HepG2 (cell line): ENCODE results near the gene ADAM10. TPM values are rescaled to one million over a fixed set of nuclear protein-coding genes. Genes with fewer than 3 reads are reported as not detected.

Experiments used
- ATAC-seq: fragments of 200-7000 bp; cut with Tn5 transposase; 3 replicates; pipeline ENCODE4 v1.9.1; 2020; ENCODE audit warnings: mild to moderate bottlenecking, moderate library complexity
- BruUV-seq: library from RNA; stranded (reverse); fragments of 400-500 nt; replicated peaks from 2 replicates; lab custom pipeline; 2021; lab: Mats Ljungman, UMichigan
- CTCF ChIA-PET: fragments of 300-600 bp; formaldehyde crosslinking; extraction: SDS; loops from one replicate; lab custom pipeline; 2021; ENCODE audit warnings: low total read pairs, inconsistent platforms, low intra/inter-chr PET ratio; lab: Yijun Ruan, JAX
- POLR2A ChIA-PET: fragments of 350-600 bp; sonication (Branson Sonifier 250); formaldehyde crosslinking; loops from one replicate; lab custom pipeline; 2020; ENCODE audit warnings: antibody characterized with exemption, inconsistent platforms; lab: Yijun Ruan, JAX
- DNase-seq: peaks from one replicate; pipeline ENCODE4 v3.0.0-alpha.2; 2015; ENCODE audit warnings: low spot score
- FAIRE-seq: peaks from 3 replicates; lab custom pipeline; 2011; peaks lifted over from hg19 to GRCh38; lab: Jason Lieb, UNC
- H2AFZ ChIP-seq: one replicate; pipeline ENCODE4 v1.6.1; 2011; ENCODE audit warnings: low read length, inconsistent platforms
- H3K27ac ChIP-seq: fragments of 300-600 bp; 3 replicates; pipeline ENCODE4 v1.8.0; 2011; ENCODE audit warnings: mixed run types, mild to moderate bottlenecking, mixed read lengths, low read length, inconsistent platforms; ENCODE audit not compliant: insufficient read depth; ENCODE audit errors: extremely low read length
- H3K27me3 ChIP-seq, 2 experiments: fragments of 200-600 bp in 1 of 2; 2 replicates in 1 of 2; 3 replicates in 1 of 2; pipeline versions ENCODE4 v1.6.0 to v1.8.0; 2011; ENCODE audit warnings: low read length in 2 of 2, mild to moderate bottlenecking in 2 of 2, moderate library complexity in 2 of 2, inconsistent platforms in 1 of 2; ENCODE audit not compliant: insufficient read depth in 2 of 2, control insufficient read depth in 1 of 2
- H3K36me3 ChIP-seq, 2 experiments: fragments of 200-600 bp in 1 of 2; replicated peaks in 1 of 2; 2 replicates in 1 of 2; 3 replicates in 1 of 2; pipeline versions ENCODE4 v1.5.1 to v1.8.0; 2011; ENCODE audit warnings: low read length in 2 of 2, inconsistent platforms in 1 of 2; ENCODE audit not compliant: insufficient read depth in 2 of 2, control insufficient read depth in 1 of 2
- H3K4me1 ChIP-seq: 2 replicates; pipeline ENCODE4 v1.5.1; 2012; ENCODE audit warnings: low read length, inconsistent platforms; ENCODE audit not compliant: insufficient read depth
- H3K4me2 ChIP-seq: 2 replicates; pipeline ENCODE4 v1.6.0; 2011; ENCODE audit warnings: low read depth, low read length, inconsistent platforms
- H3K4me3 ChIP-seq, 3 experiments: fragments of 200-600 bp in 1 of 3; sonication (generic), shearing (Covaris generic) in 1 of 3; replicated peaks in 1 of 3; 2 replicates each; pipeline ENCODE4 v1.5.1; 2011 to 2016; ENCODE audit warnings: low read length in 3 of 3, inconsistent platforms in 2 of 3, low read depth in 2 of 3, mild to moderate bottlenecking in 2 of 3, control low read depth in 1 of 3, mixed read lengths in 1 of 3; ENCODE audit not compliant: insufficient read depth in 1 of 3
- H3K79me2 ChIP-seq: one replicate; pipeline ENCODE4 v1.6.1; 2011; ENCODE audit warnings: low read length, inconsistent platforms; ENCODE audit not compliant: insufficient read depth
- H3K9ac ChIP-seq: 2 replicates; pipeline ENCODE4 v1.6.0; 2011; ENCODE audit warnings: mild to moderate bottlenecking, low read depth, low read length, inconsistent platforms; ENCODE audit not compliant: insufficient read depth
- H3K9me3 ChIP-seq: 2 replicates; pipeline ENCODE4 v1.5.1; 2012; ENCODE audit warnings: mild to moderate bottlenecking, low read length
- H4K20me1 ChIP-seq: 2 replicates; pipeline ENCODE4 v1.6.0; 2011; ENCODE audit warnings: inconsistent platforms, mild to moderate bottlenecking, low read length, moderate library complexity; ENCODE audit not compliant: insufficient read depth
- AKNA ChIP-seq: sonication (generic); formaldehyde crosslinking; IDR thresholded peaks from 2 replicates; pipeline ENCODE4 v1.4.0; 2020; ENCODE audit warnings: missing genetic modification reagents, borderline replicate concordance
- BCLAF1 ChIP-seq: fragments of 450-650 bp; IDR thresholded peaks from 2 replicates; pipeline ENCODE4 v1.6.1; 2017; ENCODE audit warnings: mild to moderate bottlenecking
- CSRNP1 ChIP-seq: sonication (generic); formaldehyde crosslinking; IDR thresholded peaks from 2 replicates; pipeline ENCODE4 v1.8.1; 2023; ENCODE audit warnings: mild to moderate bottlenecking, missing genetic modification reagents
- ELF3 ChIP-seq: IDR thresholded peaks from 2 replicates; pipeline ENCODE4 v1.6.1; 2016; ENCODE audit warnings: missing genetic modification reagents, missing compliant biosample characterization
- FOXO1 ChIP-seq: sonication (generic); formaldehyde crosslinking; IDR thresholded peaks from 2 replicates; pipeline ENCODE4 v1.4.0; 2020; ENCODE audit warnings: missing genetic modification reagents
- GLMP ChIP-seq: sonication (generic); formaldehyde crosslinking; IDR thresholded peaks from 2 replicates; pipeline ENCODE4 v1.9.0; 2021; ENCODE audit warnings: missing genetic modification reagents, mild to moderate bottlenecking, borderline replicate concordance
- KMT2B ChIP-seq: IDR thresholded peaks from 2 replicates; pipeline ENCODE4 v1.6.1; 2016; ENCODE audit warnings: missing genetic modification reagents, missing compliant biosample characterization
- PHF21A ChIP-seq: sonication (generic); formaldehyde crosslinking; IDR thresholded peaks from 2 replicates; pipeline ENCODE4 v1.5.0; 2020; ENCODE audit warnings: mild to moderate bottlenecking, missing genetic modification reagents
- ZNF274 ChIP-seq: sonication (generic); formaldehyde crosslinking; IDR thresholded peaks from 2 replicates; pipeline ENCODE4 v1.5.1; 2020; ENCODE audit warnings: mild to moderate bottlenecking, missing genetic modification reagents
- ZNF468 ChIP-seq: sonication (generic); formaldehyde crosslinking; IDR thresholded peaks from 2 replicates; pipeline ENCODE4 v1.8.0; 2022; ENCODE audit warnings: mild to moderate bottlenecking, moderate library complexity, missing genetic modification reagents
- ZNF552 ChIP-seq: sonication (generic); formaldehyde crosslinking; IDR thresholded peaks from 2 replicates; pipeline ENCODE4 v1.9.0; 2022; ENCODE audit warnings: missing genetic modification reagents, mild to moderate bottlenecking, borderline replicate concordance
- ZNF556 ChIP-seq: sonication (generic); formaldehyde crosslinking; IDR thresholded peaks from 2 replicates; pipeline ENCODE4 v1.4.0; 2020; ENCODE audit warnings: mild to moderate bottlenecking, missing genetic modification reagents, borderline replicate concordance
- ZNF766 ChIP-seq: sonication (generic); formaldehyde crosslinking; IDR thresholded peaks from 2 replicates; pipeline ENCODE4 v1.5.0; 2020; ENCODE audit warnings: missing genetic modification reagents, borderline replicate concordance
- ZNF781 ChIP-seq: sonication (generic); formaldehyde crosslinking; IDR thresholded peaks from 2 replicates; pipeline ENCODE4 v1.5.1; 2020; ENCODE audit warnings: borderline replicate concordance, mild to moderate bottlenecking, missing genetic modification reagents; ENCODE audit errors: not compliant biosample characterization
- WGBS: methylation state at CpG from one replicate; pipeline ENCODE4 v1.1.6; 2017; ENCODE audit warnings: low lambda C conversion rate; 5-methylcytosine and 5-hydroxymethylcytosine counted together
- in situ Hi-C: cut with HindIII; loops from 2 replicates; pipeline ENCODE4 v1.10.0; 2017; ENCODE audit warnings: low pct_unique_long_range_greater_than_20kb; ENCODE audit not compliant: extremely low pct_ligation_motif_present
- intact Hi-C: fragments of 100-400 bp; cut with micrococcal nuclease; formaldehyde crosslinking; loops from one replicate; pipeline ENCODE4 v1.10.0; 2022; ENCODE audit not compliant: unreplicated experiment
- polyA plus RNA-seq, 8 experiments: library from polyadenylated mRNA; depleted of rRNA in 3 of 8; stranded (reverse) in 7 of 8; unstranded in 1 of 8; fragments of >200 nt; fragmentation: Illumina TruSeq in 4 of 8; extraction: Trizol in 4 of 8; gene quantifications; 2 replicates each; pipeline versions ENCODE4 v1.2.1 to v1.2.3, GENCODE V29; 2011 to 2016; ENCODE audit warnings: low read depth in 4 of 8, missing spikeins in 1 of 8, mixed read lengths in 1 of 8; ENCODE audit not compliant: insufficient read depth in 1 of 8
- total RNA-seq, 5 experiments: library from RNA; depleted of rRNA; stranded (reverse); fragments of >200 nt; fragmentation: Illumina TruSeq; extraction: Trizol; gene quantifications; 2 replicates each; pipeline ENCODE4 v1.2.3, GENCODE V29; 2016; ENCODE audit warnings: low read depth in 1 of 5

The ADAM10 gene
- total and polyA plus RNA-seq, 2 of the 13 experiments (the other 11 are each of a cell fraction or from before 2014, with no cell fraction given): 92.7 to 125 TPM

- TF ChIP-seq KMT2B (no peak), BCLAF1 (no peak), ZNF781 (no peak), ELF3 (CRISPR knock-in tag) (no peak), AKNA (CRISPR knock-in tag) (no peak)
These were observed 159.3 kb downstream of the ADAM10 start (continued) for GRCh38 chr15:58590236-58590635.

GRCh38 chr15:58589047-58589446, 160.5 kb downstream of the ADAM10 start:
- DNase-seq: no peak
- Histone ChIP-seq H3K4me2 (no peak overlapping the region), H3K9ac (no peak overlapping the region), H3K4me3 (no peak overlapping the region), H3K27me3 (no peaks in the 10 kb centered on the region), H4K20me1 (no peaks in the 10 kb centered on the region), H3K4me1 (no peaks in the 10 kb centered on the region), H3K36me3 (no peaks in the 10 kb centered on the region), H2AFZ (no peak overlapping the region), H3K79me2 (no peaks in the 10 kb centered on the region), H3K27ac (no peak overlapping the region), H3K9me3 (no peaks in the 10 kb centered on the region)
- CTCF ChIA-PET: no interaction called here
- no peak for ATAC-seq
- POLR2A ChIA-PET: no interaction called here
- WGBS: 95% methylated on average over 3 of the region's 3 CpGs
- intact Hi-C loops (no loop called here), in situ Hi-C loops (no loop called here)
- BruUV-seq: no TSS peak
- FAIRE-seq: no peak
- TF ChIP-seq ZNF468 (CRISPR knock-in tag) (no peak), PHF21A (no peak), CSRNP1 (no peak), ZNF274 (CRISPR knock-in tag) (no peak), ZNF766 (CRISPR knock-in tag) (no peak), ZNF556 (CRISPR knock-in tag) (no peak), FOXO1 (CRISPR knock-in tag) (no peak), ZNF552 (CRISPR knock-in tag) (no peak), GLMP (CRISPR knock-in tag) (no peak)
